GM21576 (cell line): ENCODE measurements around the gene ASF1B.
A peak's percentile ranks its signal among the peaks of the same experiment; 100 is the strongest.

ENCODE experiments used
- ATAC-seq: cut with Tn5 transposase; IDR thresholded peaks from one replicate; pipeline ENCODE4 v1.9.1; 2021; ENCODE audit warnings: mild to moderate bottlenecking, moderate library complexity; ENCODE audit not compliant: unreplicated experiment

The ASF1B gene

GRCh38 chr19:14089662-14090508 is 46.5 kb downstream of the ASF1B start:
- no peak for ATAC-seq

DNA sequence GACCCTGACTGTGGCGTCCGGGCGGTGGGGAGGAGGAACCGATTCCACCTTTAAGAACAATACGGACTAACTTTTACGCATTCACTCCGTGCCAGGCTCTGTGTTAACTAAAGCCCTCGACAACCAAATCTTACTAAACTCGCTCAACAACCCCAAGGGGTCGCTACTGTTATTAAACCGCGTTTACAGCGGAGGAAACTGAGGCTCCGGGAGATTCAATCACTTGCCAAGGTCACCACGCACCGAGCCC is 47.1 kb downstream of the ASF1B start:
- no peak for ATAC-seq

- ATAC-seq, result no peak
Observed at GRCh38 chr19:14088634-14089411, 47.6 kb downstream of the ASF1B start.

- ATAC-seq, result no peak
Observed at GRCh38 chr19:14086098-14086497, 50.3 kb downstream of the ASF1B start.

- ATAC-seq, result no peak
Observed at GRCh38 chr19:14085309-14085995, 50.9 kb downstream of the ASF1B start, which contains the start of gene C19orf67. Gene C19orf67, minus strand, starts transcription at chr19:14085783. Its CDS starts 156 bp downstream, at chr19:14085627.

DNA sequence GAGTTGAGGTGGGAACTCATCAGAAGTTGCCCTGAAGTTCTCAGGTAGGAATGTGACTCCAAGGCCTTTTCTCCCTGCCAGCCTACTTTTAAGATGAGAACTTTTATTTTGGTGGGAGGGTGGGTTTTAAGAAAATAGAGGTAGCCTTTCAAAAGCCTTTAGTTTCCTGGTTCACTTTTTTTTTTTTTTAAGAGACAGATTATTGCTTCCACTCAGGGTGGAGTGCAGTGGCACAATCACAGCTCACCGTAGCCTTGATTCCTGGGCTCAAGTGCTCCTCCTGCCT is 53.8 kb downstream of the ASF1B start:
- ATAC-seq, result no peak

DNA sequence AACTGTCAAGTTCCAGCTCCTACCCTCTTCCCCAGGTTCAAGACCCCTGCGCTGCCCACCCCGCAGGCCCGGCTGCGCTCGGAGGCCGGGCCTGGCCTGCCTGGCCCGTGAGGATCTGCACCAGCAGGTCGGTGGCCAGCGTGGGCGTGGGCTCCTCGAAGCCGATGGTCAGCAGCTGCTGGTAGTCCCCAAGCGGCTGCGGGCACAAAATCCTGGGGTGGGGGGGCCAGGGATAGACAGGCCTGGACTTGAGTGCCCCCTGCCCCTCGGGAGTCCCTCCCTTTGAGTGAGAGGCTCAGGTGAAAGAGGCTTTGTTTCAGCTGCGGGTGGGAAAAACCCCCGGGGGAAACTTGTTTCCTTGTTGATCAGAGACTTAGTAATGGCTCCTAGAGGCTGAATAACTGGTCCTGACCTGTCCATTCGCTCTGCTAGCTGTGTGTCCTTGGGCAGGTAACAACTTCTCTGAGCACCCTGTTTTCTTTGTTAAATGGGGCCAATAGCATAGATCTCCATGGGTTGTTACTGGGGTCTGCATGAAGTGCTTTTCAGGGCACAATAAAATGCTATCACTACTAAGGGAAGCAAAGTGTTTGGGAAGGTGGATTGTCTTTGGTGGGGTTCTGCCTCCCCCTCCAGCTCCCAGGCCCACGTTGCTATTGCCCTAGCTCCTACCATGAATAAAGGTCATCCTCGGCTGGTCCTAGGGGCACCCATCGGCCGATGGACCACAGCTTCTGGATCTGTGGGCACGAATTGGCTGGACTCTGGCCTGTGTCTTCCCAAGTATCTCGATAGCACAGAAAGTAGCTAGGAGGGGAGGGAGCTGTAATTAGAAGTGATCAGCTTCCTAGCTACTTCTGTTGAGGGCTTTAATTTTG is 54.4 kb downstream of the ASF1B start:
- ATAC-seq, result peak; percentile 16

GRCh38 chr19:14080887-14081796 is 55.2 kb downstream of the ASF1B start:
- ATAC-seq, result peak; percentile 76

DNA sequence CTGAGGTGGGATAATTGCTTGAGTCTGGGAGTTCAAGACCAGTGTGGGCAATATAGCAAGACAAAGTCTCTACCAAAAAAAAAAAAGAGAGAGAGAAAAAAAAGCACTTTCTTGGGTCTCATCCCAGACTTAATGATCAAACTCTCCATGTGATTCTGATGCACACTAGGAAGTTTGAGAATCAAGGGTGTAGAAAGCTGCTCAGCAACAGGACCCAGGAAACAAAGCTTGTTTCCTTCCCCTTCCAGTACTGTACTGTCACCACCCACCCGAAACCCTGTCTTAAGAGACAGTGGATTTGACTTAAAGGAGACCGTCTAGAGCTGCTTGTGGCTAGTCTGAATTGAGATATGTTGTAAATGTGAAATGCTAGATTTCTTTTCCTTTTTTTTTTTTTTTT is 58.0 kb downstream of the ASF1B start:
- ATAC-seq, result no peak

DNA sequence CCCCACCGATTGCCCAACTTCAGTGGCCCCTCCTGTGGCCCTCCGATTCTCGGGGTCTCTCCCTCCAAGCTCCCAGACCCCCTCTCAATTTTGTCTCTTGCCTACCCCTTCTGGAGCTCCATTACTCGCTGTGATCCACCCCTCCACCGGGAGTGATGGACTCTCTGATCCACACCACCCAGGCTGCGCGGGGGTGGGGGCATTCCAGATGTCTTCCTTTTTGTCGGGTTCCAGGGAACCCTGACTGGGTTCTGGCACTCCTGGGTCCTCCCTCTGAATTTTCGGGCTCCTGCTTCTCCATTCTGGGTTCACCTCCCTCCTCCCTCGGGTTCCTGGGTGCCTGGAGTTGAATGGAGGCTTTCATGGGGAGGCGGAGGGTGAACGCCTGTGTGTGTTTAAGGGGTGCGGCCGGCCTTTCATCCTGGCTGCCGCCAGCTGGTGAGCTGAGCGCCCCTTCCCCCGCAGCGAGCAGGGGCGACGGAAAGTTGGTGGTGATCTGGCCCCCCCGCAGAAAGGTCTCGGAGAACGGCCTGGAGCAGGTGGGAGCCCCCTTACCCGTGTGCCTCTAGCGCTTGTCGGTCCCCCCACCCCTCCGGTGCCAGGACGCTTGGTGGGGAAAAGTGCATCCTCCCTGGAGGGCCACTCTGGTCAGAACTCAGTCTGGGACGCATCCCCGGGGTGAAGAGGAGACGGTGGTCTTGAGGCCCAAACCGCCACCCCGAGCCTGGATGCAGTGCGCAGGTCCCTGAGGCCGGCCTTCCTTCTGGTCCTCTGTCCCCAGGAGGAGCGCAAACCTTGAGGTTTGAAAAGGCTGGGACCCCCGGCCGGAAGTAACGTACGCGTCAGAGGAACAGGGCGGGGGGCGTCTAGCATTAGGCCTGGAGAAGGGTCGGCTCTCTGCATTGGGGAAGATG is 62.2 kb downstream of the ASF1B start:
- ATAC-seq, result peak; percentile 4

GRCh38 chr19:14073261-14073924 is 63.0 kb downstream of the ASF1B start:
- ATAC-seq, result peak; percentile 45

DNA sequence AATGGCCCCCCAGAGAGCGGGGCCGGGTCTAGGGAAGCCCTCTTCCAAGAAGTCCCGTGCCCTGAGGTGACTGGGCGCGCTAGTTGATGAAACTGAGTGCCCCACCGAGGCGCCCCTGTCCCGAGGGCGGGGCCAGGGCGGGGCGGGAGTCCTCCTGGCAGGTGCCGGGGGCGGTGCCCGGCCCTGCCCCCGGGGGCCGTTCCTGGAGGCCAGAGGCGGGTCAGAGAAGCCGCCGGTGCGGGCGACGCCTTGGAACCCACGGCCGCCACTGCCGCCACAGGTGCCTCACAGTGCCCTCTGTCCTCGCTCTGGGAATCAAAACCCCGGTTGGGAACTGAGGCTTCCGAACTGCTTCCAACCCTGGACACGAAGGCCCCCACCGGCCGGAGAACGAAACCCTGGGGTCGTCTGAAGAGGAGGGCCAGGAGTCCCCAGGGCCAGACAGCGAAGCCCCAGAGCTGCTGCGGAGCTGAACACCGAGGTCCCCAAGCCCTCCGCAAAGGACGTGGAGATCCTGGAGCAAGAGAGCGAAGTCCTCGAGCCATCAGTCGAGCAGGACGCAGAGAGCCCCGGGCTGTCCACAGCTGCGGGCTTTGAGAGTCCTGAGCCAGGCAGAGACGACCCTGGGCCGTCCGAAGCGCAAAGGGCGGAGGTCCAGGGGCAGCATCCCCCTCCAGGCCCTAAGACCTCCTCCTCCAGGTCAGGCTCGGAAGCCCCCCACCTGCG is 63.7 kb downstream of the ASF1B start, which contains the start of gene MISP3:
TSS of gene MISP3 (plus strand) at position 252 of the 726 bp plus-strand sequence. CDS start 524 bp downstream, outside the sequence.
- peak; percentile 14 for ATAC-seq

- no peak for ATAC-seq
Observed at GRCh38 chr19:14070268-14071050, 65.9 kb downstream of the ASF1B start.
